Measurements from ENCODE around the gene CCNB3.

CCNB3 gene

DNA sequence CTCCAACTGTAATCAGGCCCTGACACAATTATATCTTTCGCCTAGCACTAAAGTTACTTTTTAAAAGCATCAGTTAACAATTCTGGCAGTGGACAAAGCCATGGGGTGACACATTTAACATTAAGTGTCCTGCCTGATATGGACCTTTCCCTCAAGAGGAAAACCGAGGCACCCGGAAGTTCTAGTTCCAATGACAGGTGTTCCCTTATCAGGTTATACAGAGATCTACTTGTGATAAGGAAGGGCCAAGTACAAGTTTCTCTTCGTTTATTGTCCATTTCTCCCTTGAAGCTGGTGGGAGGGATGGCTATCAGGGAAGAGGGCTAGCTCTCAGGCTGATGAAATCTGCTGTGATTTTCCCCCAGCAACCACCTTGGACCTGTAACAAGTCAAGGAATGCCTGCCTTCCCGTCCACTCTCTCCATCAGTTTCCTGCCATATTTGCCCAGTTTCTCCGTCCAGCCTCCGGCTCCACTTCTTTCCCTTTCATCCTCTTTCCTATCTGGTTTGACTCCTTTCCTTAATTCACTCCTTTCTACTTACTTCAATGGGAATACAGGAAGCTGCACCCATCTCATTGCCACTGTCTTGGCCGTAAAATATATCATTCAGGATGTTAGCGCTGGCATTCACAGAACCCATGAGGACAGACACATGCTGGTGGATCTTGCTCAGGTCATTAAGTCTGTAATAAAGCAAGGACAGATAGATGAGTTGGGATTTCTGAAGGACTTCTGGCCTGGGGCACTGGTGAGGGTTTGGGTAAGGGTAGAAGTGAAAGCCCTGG lies 171.1 kb downstream of the CCNB3 start:
- DNase-seq (ENCODE audit: low spot score), result no peak

DNA sequence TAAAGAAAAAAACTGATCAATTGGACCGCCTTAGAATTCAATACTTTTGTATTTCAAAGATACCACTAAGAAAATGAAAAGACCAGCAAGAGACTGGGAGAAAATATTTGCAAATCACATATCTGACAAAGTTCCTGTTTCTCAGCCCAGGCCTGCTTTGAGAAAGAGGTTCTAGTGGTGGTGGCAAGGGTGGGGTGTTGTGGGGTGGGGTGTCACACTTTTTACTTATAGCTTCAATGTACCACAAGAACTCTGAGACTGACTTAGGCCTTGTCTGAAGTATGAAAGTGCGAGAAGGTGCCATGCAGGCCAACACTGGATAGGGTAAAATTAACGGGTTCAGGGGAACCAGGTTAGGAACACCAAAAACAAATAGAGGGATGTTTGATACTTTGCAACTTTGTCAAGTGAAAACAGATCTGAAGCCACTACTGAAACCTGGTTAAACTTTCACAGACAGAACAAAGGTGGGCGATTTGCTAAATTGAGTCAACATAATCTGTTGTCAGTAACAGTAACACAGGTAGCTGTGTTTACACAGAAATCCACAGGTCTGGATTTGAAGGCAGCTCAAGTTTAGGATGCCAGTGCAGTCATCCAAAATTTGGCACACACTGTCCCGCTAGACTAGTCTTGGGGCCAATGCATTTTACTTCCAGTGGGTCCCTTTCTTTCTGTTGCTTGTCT lies 177.3 kb downstream of the CCNB3 start:
- DNase-seq (ENCODE audit: low spot score), result no peak

DNA sequence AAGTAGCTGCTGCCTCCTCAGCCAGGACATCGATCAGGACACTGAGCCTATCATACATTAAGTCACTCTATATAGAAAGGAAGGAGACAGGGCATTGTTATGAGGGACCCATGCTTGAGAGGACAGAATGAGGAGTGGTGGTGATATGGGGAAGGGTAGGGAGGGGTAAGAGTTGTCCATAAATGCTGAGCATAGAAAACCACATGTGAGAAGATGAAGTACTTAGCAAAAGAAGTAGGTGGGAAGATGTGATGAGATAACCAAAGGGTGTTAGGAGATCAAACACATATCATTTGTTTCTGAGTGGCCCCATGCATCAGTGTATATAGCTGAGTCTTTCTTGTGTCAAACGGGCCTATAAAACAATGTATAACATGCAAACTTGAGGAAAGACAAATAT lies 182.0 kb downstream of the CCNB3 start:
- no peak for DNase-seq (ENCODE audit: low spot score)

DNA sequence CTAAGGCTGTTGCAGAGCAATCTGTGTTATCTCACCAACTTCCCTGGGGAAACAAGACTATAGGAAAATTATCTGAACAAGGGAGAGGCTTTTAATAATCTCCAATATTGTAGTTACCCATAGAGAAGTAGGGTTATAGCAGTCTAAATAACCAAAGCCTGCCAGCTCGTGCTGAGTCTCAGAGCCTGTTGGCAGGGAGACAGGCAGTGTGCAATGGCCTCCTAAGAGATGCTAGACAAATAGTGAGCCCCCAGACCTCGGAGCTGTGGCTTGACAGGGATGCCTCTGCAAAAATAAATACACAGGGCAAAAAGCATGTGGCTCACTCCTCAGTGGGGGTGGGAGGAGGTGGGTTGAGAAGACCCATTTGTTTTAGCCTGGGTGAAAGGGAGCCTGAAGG lies 189.3 kb downstream of the CCNB3 start:
- DNase-seq (ENCODE audit: low spot score), result no peak

All from ecto neural progenitor cell (in vitro differentiated cells).